CD4-positive, alpha-beta memory T cell (primary cell): ENCODE data around the gene SCFD2. TPM values are rescaled to one million over a fixed set of nuclear protein-coding genes. Genes with fewer than 3 reads are reported as not detected.

Source experiments
- CTCF ChIA-PET: fragments of 350-600 bp; sonication (Branson Sonifier 250); formaldehyde crosslinking; loops from one replicate; lab custom pipeline; 2021; ENCODE audit warnings: inconsistent platforms; ENCODE audit not compliant: partially characterized antibody; lab: Charles Lee
- POLR2A ChIA-PET: fragments of 350-600 bp; sonication (Branson Sonifier 250); formaldehyde crosslinking; loops from one replicate; lab custom pipeline; 2021; ENCODE audit not compliant: partially characterized antibody; lab: Charles Lee
- DNase-seq, 5 donors: peaks; one replicate each; pipeline versions ENCODE4 v3.0.0 to v3.0.0-alpha.2; 2020 to 2022; ENCODE audit warnings: mixed read lengths in 1 of 5
- H3K27ac ChIP-seq: one replicate; pipeline ENCODE4 v1.7.0; 2013; ENCODE audit warnings: low read depth, low read length
- H3K27me3 ChIP-seq: 2 replicates; pipeline ENCODE4 v1.7.0; 2013; ENCODE audit warnings: mild to moderate bottlenecking, low read length, moderate library complexity; ENCODE audit not compliant: insufficient read depth
- H3K36me3 ChIP-seq: 2 replicates; pipeline ENCODE4 v1.7.0; 2013; ENCODE audit warnings: mild to moderate bottlenecking, low read length, moderate library complexity; ENCODE audit not compliant: insufficient read depth
- H3K4me1 ChIP-seq: 2 replicates; pipeline ENCODE4 v1.7.0; 2013; ENCODE audit warnings: mild to moderate bottlenecking, low read length, moderate library complexity; ENCODE audit not compliant: insufficient read depth
- H3K4me3 ChIP-seq, 2 donors: one replicate each; pipeline ENCODE4 v1.7.0; 2013; ENCODE audit warnings: low read length in 2 of 2, mild to moderate bottlenecking in 1 of 2
- H3K9me3 ChIP-seq, 2 donors: one replicate each; pipeline ENCODE4 v1.7.0; 2013; ENCODE audit warnings: low read length in 2 of 2, control low read depth in 1 of 2; ENCODE audit not compliant: control insufficient read depth in 1 of 2
- H3K27ac Mint-ChIP-seq, 7 donors: one replicate each; pipeline ENCODE4 v1.8.0; 2020 to 2021; ENCODE audit warnings: mixed read lengths in 7 of 7, mild to moderate bottlenecking in 6 of 7, inconsistent platforms in 3 of 7, moderate library complexity in 3 of 7
- H3K27me3 Mint-ChIP-seq, 2 donors: one replicate each; pipeline ENCODE4 v1.8.0; 2020 to 2021; ENCODE audit warnings: mixed read lengths in 2 of 2
- H3K36me3 Mint-ChIP-seq, 2 donors: one replicate each; pipeline ENCODE4 v1.8.0; 2020 to 2021; ENCODE audit warnings: mixed read lengths in 2 of 2, inconsistent platforms in 1 of 2, mild to moderate bottlenecking in 1 of 2
- H3K4me1 Mint-ChIP-seq, 4 donors: one replicate each; pipeline ENCODE4 v1.8.0; 2020 to 2021; ENCODE audit warnings: mixed read lengths in 4 of 4, mild to moderate bottlenecking in 1 of 4
- H3K4me3 Mint-ChIP-seq, 8 donors: one replicate each; pipeline ENCODE4 v1.8.0; 2020 to 2021; ENCODE audit warnings: mixed read lengths in 8 of 8, mild to moderate bottlenecking in 7 of 8, moderate library complexity in 6 of 8, inconsistent platforms in 3 of 8
- H3K9me3 Mint-ChIP-seq, 8 donors: one replicate each; pipeline ENCODE4 v1.8.0; 2020 to 2021; ENCODE audit warnings: mixed read lengths in 8 of 8, mild to moderate bottlenecking in 5 of 8, inconsistent platforms in 3 of 8, moderate library complexity in 1 of 8
- intact Hi-C: fragments of 100-400 bp; cut with micrococcal nuclease; formaldehyde crosslinking; loops from one replicate; pipeline ENCODE4 v1.15.1; 2023
- polyA plus RNA-seq, 2 donors: library from polyadenylated mRNA; unstranded; fragments of 300-500 nt; fragmentation: Illumina TruSeq; gene quantifications; one replicate each; pipeline ENCODE4 v1.2.3, GENCODE V29; 2021
- total RNA-seq, 2 experiments: library from RNA; stranded (reverse); gene quantifications; one replicate each; pipeline ENCODE4 v1.2.3, GENCODE V29; 2021

Gene SCFD2
- total and polyA plus RNA-seq, 4 experiments from 2014 or later: 12.4 to 21.2 (median 13.5) TPM

- ChIA-PET CTCF (no interaction called here), POLR2A (interaction anchor here (0.6 kb wide), 1 partner anchor 32 kb away, joined by 3 read pairs; no protein-coding TSS in a partner anchor)
- H3K27ac Mint-ChIP-seq: no peak overlapping the region
Measured at GRCh38 chr4:52939325-52939724, 426.5 kb downstream of the SCFD2 start.

GRCh38 chr4:52937829-52938228 lies 428.0 kb downstream of the SCFD2 start:
- intact Hi-C loops: no loop called here
- H3K27me3 ChIP-seq: no peaks in the 10 kb centered on the region
- Mint-ChIP-seq H3K4me1 (peaks cover 2 to 7% (median 4%) of the 10 kb centered on the region in 4 donors), H3K27ac (no peak overlapping the region), H3K4me3 (no peak overlapping the region), H3K9me3 (peaks cover 0 to 2% (median 0%) of the 10 kb centered on the region in 8 donors), H3K27me3 (no peaks in the 10 kb centered on the region), H3K36me3 (peaks cover 0 to 33% of the 10 kb centered on the region in 2 donors)
- no peaks in the 10 kb centered on the region for H3K36me3 ChIP-seq
- H3K4me1 ChIP-seq: peaks cover 5% of the 10 kb centered on the region
- no peak for DNase-seq
- no peak overlapping the region for H3K27ac ChIP-seq
- H3K4me3 ChIP-seq: no peak overlapping the region
- CTCF ChIA-PET: interaction anchor here (0.9 to 1.3 kb wide), 2 partner anchors 26 to 179 kb away, joined by 3 to 7 read pairs; no protein-coding TSS in a partner anchor
- POLR2A ChIA-PET: no interaction called here
- H3K9me3 ChIP-seq: no peaks in the 10 kb centered on the region

More at GRCh38 chr4:52939325-52939724, 426.5 kb downstream of the SCFD2 start:
- no peak for DNase-seq
- peaks cover 0 to 2% (median 0%) of the 10 kb centered on the region in 8 donors for H3K9me3 Mint-ChIP-seq
- Histone ChIP-seq H3K4me1 (no peaks in the 10 kb centered on the region), H3K27ac (no peak overlapping the region), H3K27me3 (no peaks in the 10 kb centered on the region), H3K4me3 (no peak overlapping the region), H3K36me3 (no peaks in the 10 kb centered on the region), H3K9me3 (no peaks in the 10 kb centered on the region)
- intact Hi-C loops: no loop called here
- H3K4me1 Mint-ChIP-seq: no peaks in the 10 kb centered on the region
- peaks cover 0 to 33% of the 10 kb centered on the region in 2 donors for H3K36me3 Mint-ChIP-seq
- H3K4me3 Mint-ChIP-seq: no peak overlapping the region
- no peaks in the 10 kb centered on the region for H3K27me3 Mint-ChIP-seq

- CTCF ChIA-PET: no interaction called here
- peaks cover 5% of the 10 kb centered on the region for H3K4me1 ChIP-seq
- no peak overlapping the region for H3K4me3 Mint-ChIP-seq
- H3K27ac ChIP-seq: no peak overlapping the region
- H3K9me3 Mint-ChIP-seq: peaks cover 0 to 2% (median 0%) of the 10 kb centered on the region in 8 donors
- peaks cover 0 to 25% of the 10 kb centered on the region in 2 donors for H3K36me3 Mint-ChIP-seq
- H3K27me3 ChIP-seq: no peaks in the 10 kb centered on the region
- H3K27me3 Mint-ChIP-seq: no peaks in the 10 kb centered on the region
- POLR2A ChIA-PET: no interaction called here
- no peaks in the 10 kb centered on the region for H3K9me3 ChIP-seq
- no peak for DNase-seq
- no peaks in the 10 kb centered on the region for H3K36me3 ChIP-seq
- H3K27ac Mint-ChIP-seq: peak overlapping the region in 1 of 7 donors; percentile 34
- no peak overlapping the region for H3K4me3 ChIP-seq
- H3K4me1 Mint-ChIP-seq: peaks cover 3 to 8% (median 4%) of the 10 kb centered on the region in 4 donors
- intact Hi-C loops: no loop called here
Measured at GRCh38 chr4:52936729-52937128, 429.1 kb downstream of the SCFD2 start.

DNA sequence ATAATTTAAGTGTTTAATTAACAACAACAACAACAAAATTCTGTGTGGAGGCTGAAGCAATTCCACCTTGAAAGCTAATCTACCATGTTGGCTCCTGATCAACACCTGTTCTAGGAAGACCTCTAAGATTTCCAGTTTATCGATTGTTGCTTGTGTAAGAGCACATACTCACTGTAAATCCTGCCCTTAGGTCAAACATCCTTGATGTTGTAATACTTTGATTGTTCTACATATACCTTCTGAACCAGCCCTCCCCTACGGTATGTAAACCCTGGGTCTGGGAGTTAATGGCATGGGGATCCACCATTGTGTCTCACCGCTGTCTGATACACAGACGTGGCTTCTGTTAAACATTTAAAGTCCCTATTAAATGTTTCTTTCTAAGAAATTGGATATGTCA lies 430.5 kb downstream of the SCFD2 start:
- no peak for DNase-seq
- intact Hi-C loops: no loop called here
- Histone ChIP-seq H3K36me3 (no peaks in the 10 kb centered on the region), H3K4me3 (no peak overlapping the region), H3K27me3 (no peaks in the 10 kb centered on the region), H3K4me1 (peaks cover 5% of the 10 kb centered on the region), H3K9me3 (no peaks in the 10 kb centered on the region), H3K27ac (no peak overlapping the region)
- no peaks in the 10 kb centered on the region for H3K27me3 Mint-ChIP-seq
- peaks cover 0 to 4% (median 0%) of the 10 kb centered on the region in 8 donors for H3K9me3 Mint-ChIP-seq
- no peak overlapping the region for H3K27ac Mint-ChIP-seq
- peaks cover 0 to 33% of the 10 kb centered on the region in 2 donors for H3K36me3 Mint-ChIP-seq
- H3K4me3 Mint-ChIP-seq: no peak overlapping the region
- POLR2A ChIA-PET: no interaction called here
- CTCF ChIA-PET: no interaction called here
- peaks cover 3 to 8% (median 4%) of the 10 kb centered on the region in 4 donors for H3K4me1 Mint-ChIP-seq

DNA sequence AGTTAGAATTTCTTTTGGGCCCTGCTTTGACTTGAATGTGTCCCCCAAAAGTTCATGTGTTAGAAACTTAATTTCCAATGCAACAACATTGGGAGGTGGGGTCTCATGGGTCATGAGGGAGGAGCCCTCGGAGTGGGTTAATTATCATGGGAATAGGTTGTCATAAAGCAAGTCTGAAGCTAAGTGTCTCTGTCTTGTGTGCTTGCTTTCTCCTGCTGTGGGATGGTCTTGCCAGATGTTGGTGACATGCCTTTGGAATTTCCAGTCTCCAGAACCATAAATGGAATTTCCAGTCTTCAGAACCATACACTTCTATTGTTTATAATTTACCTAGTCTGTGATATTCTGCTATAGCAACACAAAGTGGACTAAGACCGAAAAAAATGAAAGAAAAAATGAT lies 432.1 kb downstream of the SCFD2 start:
- Histone ChIP-seq H3K36me3 (no peaks in the 10 kb centered on the region), H3K9me3 (no peaks in the 10 kb centered on the region), H3K4me3 (no peak overlapping the region), H3K27me3 (no peaks in the 10 kb centered on the region), H3K27ac (no peak overlapping the region), H3K4me1 (peaks cover 5% of the 10 kb centered on the region)
- intact Hi-C loops: no loop called here
- Mint-ChIP-seq H3K27ac (peak overlapping the region in 1 of 7 donors; percentile 30), H3K27me3 (no peaks in the 10 kb centered on the region), H3K4me1 (peaks cover 3 to 8% (median 4%) of the 10 kb centered on the region in 4 donors), H3K4me3 (no peak overlapping the region), H3K9me3 (peaks cover 0 to 4% (median 0%) of the 10 kb centered on the region in 8 donors), H3K36me3 (peaks cover 0 to 30% of the 10 kb centered on the region in 2 donors)
- CTCF ChIA-PET: interaction anchor here (0.9 kb wide), 1 partner anchor 20 kb away, joined by 3 read pairs; no protein-coding TSS in a partner anchor
- DNase-seq: no peak
- POLR2A ChIA-PET: no interaction called here

DNA sequence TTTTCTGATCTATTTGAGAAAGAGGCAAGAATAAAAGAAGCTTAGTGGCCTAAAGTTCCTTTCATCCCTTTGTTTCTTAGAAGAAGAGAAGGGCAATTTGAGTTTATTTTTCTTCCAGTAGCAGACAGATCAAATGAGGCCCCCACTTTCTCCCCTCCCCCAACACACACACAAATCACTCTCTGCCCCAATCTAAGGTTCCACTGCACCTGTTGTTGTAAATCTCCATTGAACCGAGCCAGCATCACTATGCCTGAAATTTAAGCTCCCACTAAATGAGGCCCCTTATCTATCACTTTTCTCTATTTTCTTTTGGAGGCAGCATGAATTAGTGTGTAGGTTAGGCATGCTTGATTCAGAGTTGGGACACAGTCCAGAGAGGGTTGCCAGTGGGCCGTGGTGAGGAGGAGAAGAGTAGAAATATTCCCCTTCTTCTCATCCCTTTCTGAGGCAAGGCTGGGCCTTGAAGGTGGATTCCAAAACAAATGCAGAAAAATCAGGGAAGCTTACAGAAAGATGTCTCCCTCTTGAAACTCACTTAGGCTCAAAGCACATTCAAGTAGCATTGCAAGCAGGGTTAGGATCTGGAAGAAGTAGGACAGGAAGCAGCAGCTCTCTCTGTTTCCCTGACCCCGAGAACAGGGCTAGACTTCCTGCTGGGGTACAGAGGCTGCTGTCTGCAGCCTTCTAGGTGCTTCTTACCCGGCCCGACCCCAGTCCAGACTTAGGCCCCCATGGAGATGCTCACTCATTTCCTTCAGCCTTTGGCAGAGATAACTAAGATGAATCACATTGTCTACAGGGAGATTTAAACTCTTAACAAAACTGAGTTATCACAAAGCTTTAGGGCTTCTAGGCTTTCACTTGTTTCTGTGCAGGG lies 433.0 kb downstream of the SCFD2 start:
- Mint-ChIP-seq H3K9me3 (peaks cover 0 to 4% (median 0%) of the 10 kb centered on the region in 8 donors), H3K27ac (peak overlapping the region in 3 of 7 donors; percentile 30 to 73 (median 62))
- CTCF ChIA-PET: interaction anchor here (0.9 kb wide), 1 partner anchor 19 kb away, joined by 3 read pairs; no protein-coding TSS in a partner anchor

DNA sequence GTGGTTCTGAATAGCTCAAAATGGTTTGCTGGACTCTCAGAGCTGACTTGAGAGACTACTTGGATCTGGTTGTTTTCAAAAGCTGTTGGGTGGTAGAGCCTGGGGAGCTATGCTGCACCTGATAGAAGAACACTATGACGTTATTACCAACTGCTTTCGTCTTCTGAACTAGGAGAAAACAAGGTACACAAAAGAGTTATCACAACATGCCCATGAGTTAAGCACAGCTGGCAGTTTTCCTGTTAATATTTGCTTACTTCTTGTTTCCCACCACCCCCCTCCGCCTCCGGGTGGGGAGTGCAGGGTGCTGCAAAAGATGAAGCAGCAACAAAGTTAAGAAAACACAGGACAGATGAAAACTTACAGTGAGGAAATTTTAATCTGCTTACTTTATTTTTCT lies 434.6 kb downstream of the SCFD2 start:
- H3K4me3 ChIP-seq: no peak overlapping the region
- POLR2A ChIA-PET: no interaction called here
- intact Hi-C loops: no loop called here
- Mint-ChIP-seq H3K27me3 (no peaks in the 10 kb centered on the region), H3K4me3 (no peak overlapping the region), H3K27ac (no peak overlapping the region), H3K4me1 (peaks cover 3 to 8% (median 4%) of the 10 kb centered on the region in 4 donors), H3K36me3 (peaks cover 0 to 15% of the 10 kb centered on the region in 2 donors), H3K9me3 (peaks cover 0 to 4% (median 0%) of the 10 kb centered on the region in 8 donors)
- DNase-seq: no peak
- no peaks in the 10 kb centered on the region for H3K36me3 ChIP-seq
- CTCF ChIA-PET: no interaction called here
- peaks cover 5% of the 10 kb centered on the region for H3K4me1 ChIP-seq
- H3K9me3 ChIP-seq: no peaks in the 10 kb centered on the region
- H3K27me3 ChIP-seq: no peaks in the 10 kb centered on the region
- no peak overlapping the region for H3K27ac ChIP-seq

More for the DNA sequence above, 433.0 kb downstream of the SCFD2 start:
- Mint-ChIP-seq H3K27me3 (no peaks in the 10 kb centered on the region), H3K4me3 (peak overlapping the region in 1 of 8 donors; percentile 30), H3K4me1 (peaks cover 3 to 8% (median 4%) of the 10 kb centered on the region in 4 donors), H3K36me3 (peaks cover 0 to 26% of the 10 kb centered on the region in 2 donors)
- H3K36me3 ChIP-seq: no peaks in the 10 kb centered on the region
- no peak for DNase-seq
- POLR2A ChIA-PET: no interaction called here
- H3K27ac ChIP-seq: no peak overlapping the region
- no peaks in the 10 kb centered on the region for H3K9me3 ChIP-seq
- H3K27me3 ChIP-seq: no peaks in the 10 kb centered on the region
- intact Hi-C loops: no loop called here
- H3K4me1 ChIP-seq: peaks cover 5% of the 10 kb centered on the region
- H3K4me3 ChIP-seq: no peak overlapping the region
